K562 (cell line): ENCODE measurements around the gene MCC.
"Not testable (repeated sequence)": the region's sequence is repeated elsewhere in the genome, so short reads cannot be mapped to it uniquely, and the experiment has no call there.

Source experiments
- ATF1 ChIP-seq, 2 experiments: fragments of 450-650 bp in 1 of 2; IDR thresholded peaks; 2 replicates each; pipeline ENCODE4 v1.6.1; 2016; ENCODE audit warnings: missing compliant biosample characterization in 1 of 2, missing genetic modification characterization in 1 of 2
- CAMTA2 ChIP-seq: fragments of 250-450 bp; sonication (Bioruptor Pico); conservative IDR thresholded peaks from 2 replicates; pipeline ENCODE4 v1.5.1; 2022
- CHD2 ChIP-seq: IDR thresholded peaks from 2 replicates; pipeline ENCODE4 v1.6.1; 2011; ENCODE audit warnings: low read depth, low read length
- GTF2F1 ChIP-seq: IDR thresholded peaks from 2 replicates; pipeline ENCODE4 v1.6.1; 2011; ENCODE audit warnings: low read depth, low read length, improper control_type of control experiment
- SIN3A ChIP-seq, 2 experiments: fragments of 150-350 bp in 1 of 2; IDR thresholded peaks; 2 replicates each; pipeline ENCODE4 v1.6.1; 2011 to 2016; ENCODE audit warnings: borderline replicate concordance in 2 of 2, low read depth in 2 of 2, low read length in 2 of 2, mild to moderate bottlenecking in 2 of 2, moderate library complexity in 2 of 2; ENCODE audit not compliant: control insufficient read depth in 1 of 2
- TEAD4 ChIP-seq, 2 experiments: sonication (generic) in 1 of 2; formaldehyde crosslinking in 1 of 2; IDR thresholded peaks; 2 replicates each; pipeline versions ENCODE4 v1.6.1 to v1.8.0; 2012 to 2022; ENCODE audit warnings: borderline replicate concordance in 1 of 2, inconsistent platforms in 1 of 2, low read length in 1 of 2, mild to moderate bottlenecking in 1 of 2, missing genetic modification reagents in 1 of 2
- TRIM28 ChIP-seq: fragments of 450-650 bp; IDR thresholded peaks from 2 replicates; pipeline ENCODE4 v1.6.1; 2017
- ZNF830 ChIP-seq: fragments of 250-450 bp; sonication (Bioruptor Pico); IDR thresholded peaks from 2 replicates; pipeline ENCODE4 v1.5.0; 2021; ENCODE audit warnings: mild to moderate bottlenecking
- TF ChIP-seq, protein P1 (sequence below): fragments of 450-650 bp; conservative IDR thresholded peaks from 2 replicates; pipeline ENCODE4 v1.6.1; 2016; ENCODE audit warnings: missing genetic modification characterization, low read depth, mild to moderate bottlenecking, missing compliant biosample characterization, moderate library complexity
- TF ChIP-seq, protein P2 (sequence below), 3 experiments: IDR thresholded peaks in 2 of 3; conservative IDR thresholded peaks in 1 of 3; 2 replicates each; pipeline ENCODE4 v1.5.1; 2011 to 2012; ENCODE audit warnings: low read length in 3 of 3, mild to moderate bottlenecking in 3 of 3, control low read depth in 2 of 3, improper control_type of control experiment in 1 of 3, inconsistent platforms in 1 of 3, low read depth in 1 of 3, mixed read lengths in 1 of 3, moderate library complexity in 1 of 3; ENCODE audit not compliant: insufficient read depth in 2 of 3
- TF ChIP-seq, protein P3 (sequence below): sonication (generic); formaldehyde crosslinking; IDR thresholded peaks from 2 replicates; pipeline ENCODE4 v1.8.0; 2022; ENCODE audit warnings: missing genetic modification reagents, mild to moderate bottlenecking, moderate library complexity, borderline replicate concordance
- TF ChIP-seq, protein P4 (sequence below): fragments of 250-450 bp; sonication (Bioruptor Pico); IDR thresholded peaks from 2 replicates; pipeline ENCODE4 v1.5.0; 2021

DNA sequence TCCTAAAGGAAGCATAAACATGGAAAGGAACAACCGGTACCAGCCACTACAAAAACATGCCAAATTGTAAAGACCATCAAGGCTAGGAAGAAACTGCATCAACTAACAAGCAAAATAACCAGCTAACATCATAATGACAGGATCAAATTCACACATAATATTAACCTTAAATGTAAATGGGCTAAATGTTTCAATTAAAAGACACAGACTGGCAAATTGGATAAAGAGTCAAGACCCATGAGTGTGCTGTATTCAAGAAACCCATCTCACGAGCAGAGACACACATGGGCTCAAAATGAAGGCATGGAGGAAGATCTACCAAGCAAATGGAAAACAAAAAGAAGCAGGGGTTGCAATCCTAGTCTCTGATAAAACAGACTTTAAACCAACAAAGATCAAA lies 411.6 kb downstream of the MCC start:
- TF ChIP-seq SIN3A (IDR thresholded peaks at IDR 0.05; ENCODE audit: borderline replicate concordance in 2 of 2, control insufficient read depth in 1 of 2, low read depth in 2 of 2, low read length in 2 of 2); GTF2F1; ATF1 (CRISPR knock-in tag; IDR thresholded peaks at IDR 0.05); ATF1 (tag; IDR thresholded peaks at IDR 0.05); CAMTA2 (CRISPR knock-in tag); CHD2; TEAD4 (IDR thresholded peaks at IDR 0.05; ENCODE audit: low read length); TEAD4 (CRISPR knock-in tag; IDR thresholded peaks at IDR 0.05; ENCODE audit: borderline replicate concordance); ZNF830; TRIM28: not testable (repeated sequence)
- TF ChIP-seq, protein P1, sequence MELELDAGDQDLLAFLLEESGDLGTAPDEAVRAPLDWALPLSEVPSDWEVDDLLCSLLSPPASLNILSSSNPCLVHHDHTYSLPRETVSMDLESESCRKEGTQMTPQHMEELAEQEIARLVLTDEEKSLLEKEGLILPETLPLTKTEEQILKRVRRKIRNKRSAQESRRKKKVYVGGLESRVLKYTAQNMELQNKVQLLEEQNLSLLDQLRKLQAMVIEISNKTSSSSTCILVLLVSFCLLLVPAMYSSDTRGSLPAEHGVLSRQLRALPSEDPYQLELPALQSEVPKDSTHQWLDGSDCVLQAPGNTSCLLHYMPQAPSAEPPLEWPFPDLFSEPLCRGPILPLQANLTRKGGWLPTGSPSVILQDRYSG (tag) = not testable (repeated sequence)
- TF ChIP-seq, protein P2, sequence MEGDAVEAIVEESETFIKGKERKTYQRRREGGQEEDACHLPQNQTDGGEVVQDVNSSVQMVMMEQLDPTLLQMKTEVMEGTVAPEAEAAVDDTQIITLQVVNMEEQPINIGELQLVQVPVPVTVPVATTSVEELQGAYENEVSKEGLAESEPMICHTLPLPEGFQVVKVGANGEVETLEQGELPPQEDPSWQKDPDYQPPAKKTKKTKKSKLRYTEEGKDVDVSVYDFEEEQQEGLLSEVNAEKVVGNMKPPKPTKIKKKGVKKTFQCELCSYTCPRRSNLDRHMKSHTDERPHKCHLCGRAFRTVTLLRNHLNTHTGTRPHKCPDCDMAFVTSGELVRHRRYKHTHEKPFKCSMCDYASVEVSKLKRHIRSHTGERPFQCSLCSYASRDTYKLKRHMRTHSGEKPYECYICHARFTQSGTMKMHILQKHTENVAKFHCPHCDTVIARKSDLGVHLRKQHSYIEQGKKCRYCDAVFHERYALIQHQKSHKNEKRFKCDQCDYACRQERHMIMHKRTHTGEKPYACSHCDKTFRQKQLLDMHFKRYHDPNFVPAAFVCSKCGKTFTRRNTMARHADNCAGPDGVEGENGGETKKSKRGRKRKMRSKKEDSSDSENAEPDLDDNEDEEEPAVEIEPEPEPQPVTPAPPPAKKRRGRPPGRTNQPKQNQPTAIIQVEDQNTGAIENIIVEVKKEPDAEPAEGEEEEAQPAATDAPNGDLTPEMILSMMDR (IDR thresholded peaks at IDR 0.05 in 2 of 3, conservative IDR thresholded peaks at IDR 0.05 in 1 of 3; ENCODE audit: insufficient read depth in 2 of 3, low read depth in 1 of 3, low read length in 3 of 3) = not testable (repeated sequence)
- TF ChIP-seq, protein P3, sequence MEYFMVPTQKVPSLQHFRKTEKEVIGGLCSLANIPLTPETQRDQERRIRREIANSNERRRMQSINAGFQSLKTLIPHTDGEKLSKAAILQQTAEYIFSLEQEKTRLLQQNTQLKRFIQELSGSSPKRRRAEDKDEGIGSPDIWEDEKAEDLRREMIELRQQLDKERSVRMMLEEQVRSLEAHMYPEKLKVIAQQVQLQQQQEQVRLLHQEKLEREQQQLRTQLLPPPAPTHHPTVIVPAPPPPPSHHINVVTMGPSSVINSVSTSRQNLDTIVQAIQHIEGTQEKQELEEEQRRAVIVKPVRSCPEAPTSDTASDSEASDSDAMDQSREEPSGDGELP = not testable (repeated sequence)
- TF ChIP-seq, protein P4, sequence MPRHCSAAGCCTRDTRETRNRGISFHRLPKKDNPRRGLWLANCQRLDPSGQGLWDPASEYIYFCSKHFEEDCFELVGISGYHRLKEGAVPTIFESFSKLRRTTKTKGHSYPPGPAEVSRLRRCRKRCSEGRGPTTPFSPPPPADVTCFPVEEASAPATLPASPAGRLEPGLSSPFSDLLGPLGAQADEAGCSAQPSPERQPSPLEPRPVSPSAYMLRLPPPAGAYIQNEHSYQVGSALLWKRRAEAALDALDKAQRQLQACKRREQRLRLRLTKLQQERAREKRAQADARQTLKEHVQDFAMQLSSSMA (CRISPR knock-in tag) = not testable (repeated sequence)
